ENCODE measurements around the gene SUOX.

SUOX gene

GRCh38 chr12:56020423-56021184 lies 23.5 kb downstream of the SUOX start, which contains the start of gene IKZF4:
IKZF4 (plus strand) TSS chr12:56021043; CDS start chr12:56021494, 451 bp downstream.
- H3K4me3 ChIP-seq (ENCODE audit: low read length): no peak within 1 kb of the TSS
- no peaks in the 10 kb centered on the region for H3K36me3 ChIP-seq (replicated peaks; ENCODE audit: low read depth, low read length)
- H3K9me3 ChIP-seq (ENCODE audit: insufficient read depth, low read length): no peaks in the 10 kb centered on the region
- H3K27me3 ChIP-seq (ENCODE audit: low read depth, low read length): no peaks in the 10 kb centered on the region
- H4K20me1 ChIP-seq (ENCODE audit: insufficient read depth, low read length): no peaks in the 10 kb centered on the region
- peak within 1 kb of the TSS; percentile 46 for H3K4me2 ChIP-seq (ENCODE audit: low read length)
- H3K4me1 ChIP-seq (ENCODE audit: low read length): peaks cover 11% of the 10 kb centered on the region
- no peak for TF ChIP-seq EZH2phosphoT487 (IDR thresholded peaks at IDR 0.05; ENCODE audit: low read depth)
- H3K79me2 ChIP-seq (ENCODE audit: low read length): no peaks in the 10 kb centered on the region
- no peak within 1 kb of the TSS for H3K27ac ChIP-seq (ENCODE audit: low read length)
- H2AFZ ChIP-seq (ENCODE audit: low read depth, low read length): no peak within 1 kb of the TSS
- no peak within 1 kb of the TSS for H3K9ac ChIP-seq (ENCODE audit: low read length)

GRCh38 chr12:56021889-56022497 lies 24.9 kb downstream of the SUOX start:
- no peak for TF ChIP-seq CTCF (IDR thresholded peaks at IDR 0.05; ENCODE audit: low read depth, low read length)
- H3K4me2 ChIP-seq (ENCODE audit: low read length): peak overlapping the region; percentile 46
- H2AFZ ChIP-seq (ENCODE audit: low read depth, low read length): no peak overlapping the region

GRCh38 chr12:56028511-56029165 lies 31.6 kb downstream of the SUOX start:
- Histone ChIP-seq H3K36me3 (replicated peaks; ENCODE audit: low read depth, low read length) (no peaks in the 10 kb centered on the region), H3K9me3 (ENCODE audit: insufficient read depth, low read length) (no peaks in the 10 kb centered on the region), H3K27me3 (ENCODE audit: low read depth, low read length) (no peaks in the 10 kb centered on the region), H3K9ac (ENCODE audit: low read length) (no peak overlapping the region), H4K20me1 (ENCODE audit: insufficient read depth, low read length) (no peaks in the 10 kb centered on the region), H3K4me2 (ENCODE audit: low read length) (no peak overlapping the region), H3K4me3 (ENCODE audit: low read length) (no peak overlapping the region), H3K27ac (ENCODE audit: low read length) (no peak overlapping the region), H3K79me2 (ENCODE audit: low read length) (no peaks in the 10 kb centered on the region), H3K4me1 (ENCODE audit: low read length) (no peaks in the 10 kb centered on the region), H2AFZ (ENCODE audit: low read depth, low read length) (no peak overlapping the region)
- TF ChIP-seq EZH2phosphoT487 (IDR thresholded peaks at IDR 0.05; ENCODE audit: low read depth) (no peak), CTCF (IDR thresholded peaks at IDR 0.05; ENCODE audit: low read depth, low read length) (no peak)

More at GRCh38 chr12:56021889-56022497, 24.9 kb downstream of the SUOX start:
- H3K27me3 ChIP-seq (ENCODE audit: low read depth, low read length): no peaks in the 10 kb centered on the region
- no peaks in the 10 kb centered on the region for H3K79me2 ChIP-seq (ENCODE audit: low read length)
- no peak overlapping the region for H3K27ac ChIP-seq (ENCODE audit: low read length)
- no peak overlapping the region for H3K4me3 ChIP-seq (ENCODE audit: low read length)
- H4K20me1 ChIP-seq (ENCODE audit: insufficient read depth, low read length): no peaks in the 10 kb centered on the region
- no peak overlapping the region for H3K9ac ChIP-seq (ENCODE audit: low read length)
- no peaks in the 10 kb centered on the region for H3K9me3 ChIP-seq (ENCODE audit: insufficient read depth, low read length)
- peaks cover 11% of the 10 kb centered on the region for H3K4me1 ChIP-seq (ENCODE audit: low read length)
- no peaks in the 10 kb centered on the region for H3K36me3 ChIP-seq (replicated peaks; ENCODE audit: low read depth, low read length)

GRCh38 chr12:56029166-56029519 lies 32.1 kb downstream of the SUOX start:
- H3K27me3 ChIP-seq (ENCODE audit: low read depth, low read length): no peaks in the 10 kb centered on the region
- H3K36me3 ChIP-seq (replicated peaks; ENCODE audit: low read depth, low read length): no peaks in the 10 kb centered on the region
- no peak overlapping the region for H3K9ac ChIP-seq (ENCODE audit: low read length)
- H3K79me2 ChIP-seq (ENCODE audit: low read length): no peaks in the 10 kb centered on the region
- TF ChIP-seq CTCF (IDR thresholded peaks at IDR 0.05; ENCODE audit: low read depth, low read length): no peak
- TF ChIP-seq EZH2phosphoT487 (IDR thresholded peaks at IDR 0.05; ENCODE audit: low read depth): no peak
- H4K20me1 ChIP-seq (ENCODE audit: insufficient read depth, low read length): no peaks in the 10 kb centered on the region
- H3K9me3 ChIP-seq (ENCODE audit: insufficient read depth, low read length): no peaks in the 10 kb centered on the region
- no peaks in the 10 kb centered on the region for H3K4me1 ChIP-seq (ENCODE audit: low read length)
- no peak overlapping the region for H3K4me2 ChIP-seq (ENCODE audit: low read length)
- no peak overlapping the region for H3K4me3 ChIP-seq (ENCODE audit: low read length)
- no peak overlapping the region for H2AFZ ChIP-seq (ENCODE audit: low read depth, low read length)
- H3K27ac ChIP-seq (ENCODE audit: low read length): no peak overlapping the region
